ENCODE results near the gene FAM50B. TPM values are rescaled to one million over a fixed set of nuclear protein-coding genes. Genes with fewer than 3 reads are reported as not detected.

FAM50B gene
- total and polyA plus RNA-seq, 10 of the 15 experiments (the other 5 are each of a cell fraction or from before 2014, with no cell fraction given), result 0.58 to 10.2 (median 5.9) TPM

DNA sequence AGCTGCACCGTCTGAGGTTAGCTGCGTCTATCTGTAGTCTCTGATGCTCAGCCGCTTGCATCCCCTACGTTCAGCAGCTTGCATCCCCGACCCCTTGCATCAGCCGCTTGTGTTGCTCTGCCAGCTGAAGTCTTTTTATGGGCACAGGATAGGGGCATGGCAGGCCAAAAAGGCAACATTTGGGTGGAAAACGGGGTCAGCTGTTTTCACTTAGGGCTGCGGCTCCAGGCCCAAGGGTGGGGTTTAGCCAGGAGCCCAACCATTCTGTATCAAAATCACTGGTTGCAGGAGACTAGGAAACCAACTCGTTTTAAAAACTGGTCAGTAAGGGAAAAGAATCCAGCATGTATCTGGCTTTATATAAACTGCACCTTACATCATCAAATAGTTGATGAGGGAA, 49.9 kb downstream of the FAM50B start:
- CTCF ChIA-PET, result no interaction called here
- intact Hi-C loops (cut with micrococcal nuclease; ENCODE audit: unreplicated experiment) (no loop called here), in situ Hi-C loops (cut with MboI) (no loop called here)
- Histone ChIP-seq H3K4me2 (ENCODE audit: control insufficient read depth, insufficient read depth) (no peak overlapping the region), H4K20me1 (ENCODE audit: control insufficient read depth, insufficient read depth) (no peaks in the 10 kb centered on the region; the same call in 1 of the 2 replicates), H3K9ac (ENCODE audit: control insufficient read depth, insufficient read depth, low read length) (no peak overlapping the region), H3K4me3 (no peak overlapping the region), H3K79me2 (ENCODE audit: control insufficient read depth, insufficient read depth, low read length) (no peaks in the 10 kb centered on the region), H3K27ac (ENCODE audit: control insufficient read depth, insufficient read depth) (no peak overlapping the region), H3K36me3 (ENCODE audit: control insufficient read depth in 2 of 2, insufficient read depth in 2 of 2, low read length in 1 of 2) (no peaks in the 10 kb centered on the region), H3K27me3 (replicated peaks in 1 of 2; ENCODE audit: control insufficient read depth in 2 of 2, insufficient read depth in 2 of 2, low read length in 1 of 2) (no peaks in the 10 kb centered on the region; a peak in 1 of 4 replicates), H3K9me3 (replicated peaks; ENCODE audit: control insufficient read depth, insufficient read depth, low read length) (no peaks in the 10 kb centered on the region), H3K4me1 (ENCODE audit: control insufficient read depth, insufficient read depth, low read length) (no peaks in the 10 kb centered on the region), H2AFZ (ENCODE audit: control insufficient read depth, low read depth, low read length) (no peak overlapping the region)
- DNase-seq (ENCODE audit: low read depth, low spot score) (no peak), FAIRE-seq (no peak), ATAC-seq (no peak)
- 43% methylated on average over 9 of the region's 9 CpGs for WGBS (ENCODE audit: insufficient coverage, insufficient replicate concordance, low lambda C conversion rate, missing lambda C conversion rate)
- RAD21 ChIA-PET (ENCODE audit: unreplicated experiment), result no interaction called here
- no peak for TF ChIP-seq SMAD5 (IDR thresholded peaks at IDR 0.05; ENCODE audit: low read depth)
- no peak for TF ChIP-seq NFYB (IDR thresholded peaks at IDR 0.05; ENCODE audit: insufficient read depth, low read depth, low read length)
- no peak for TF ChIP-seq NRF1 (conservative IDR thresholded peaks at IDR 0.05; ENCODE audit: low read depth, low read length)
- TF ChIP-seq RB1 (IDR thresholded peaks at IDR 0.05; ENCODE audit: borderline replicate concordance), result no peak
- TF ChIP-seq, protein P1, sequence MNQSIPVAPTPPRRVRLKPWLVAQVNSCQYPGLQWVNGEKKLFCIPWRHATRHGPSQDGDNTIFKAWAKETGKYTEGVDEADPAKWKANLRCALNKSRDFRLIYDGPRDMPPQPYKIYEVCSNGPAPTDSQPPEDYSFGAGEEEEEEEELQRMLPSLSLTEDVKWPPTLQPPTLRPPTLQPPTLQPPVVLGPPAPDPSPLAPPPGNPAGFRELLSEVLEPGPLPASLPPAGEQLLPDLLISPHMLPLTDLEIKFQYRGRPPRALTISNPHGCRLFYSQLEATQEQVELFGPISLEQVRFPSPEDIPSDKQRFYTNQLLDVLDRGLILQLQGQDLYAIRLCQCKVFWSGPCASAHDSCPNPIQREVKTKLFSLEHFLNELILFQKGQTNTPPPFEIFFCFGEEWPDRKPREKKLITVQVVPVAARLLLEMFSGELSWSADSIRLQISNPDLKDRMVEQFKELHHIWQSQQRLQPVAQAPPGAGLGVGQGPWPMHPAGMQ (IDR thresholded peaks at IDR 0.05; ENCODE audit: borderline replicate concordance), result no peak
- TF ChIP-seq FOXM1 (IDR thresholded peaks at IDR 0.05; ENCODE audit: low read depth, low read length), result no peak
- no peak for TF ChIP-seq SIN3A (IDR thresholded peaks at IDR 0.05; ENCODE audit: low read depth, low read length)
- TF ChIP-seq, protein P2, sequence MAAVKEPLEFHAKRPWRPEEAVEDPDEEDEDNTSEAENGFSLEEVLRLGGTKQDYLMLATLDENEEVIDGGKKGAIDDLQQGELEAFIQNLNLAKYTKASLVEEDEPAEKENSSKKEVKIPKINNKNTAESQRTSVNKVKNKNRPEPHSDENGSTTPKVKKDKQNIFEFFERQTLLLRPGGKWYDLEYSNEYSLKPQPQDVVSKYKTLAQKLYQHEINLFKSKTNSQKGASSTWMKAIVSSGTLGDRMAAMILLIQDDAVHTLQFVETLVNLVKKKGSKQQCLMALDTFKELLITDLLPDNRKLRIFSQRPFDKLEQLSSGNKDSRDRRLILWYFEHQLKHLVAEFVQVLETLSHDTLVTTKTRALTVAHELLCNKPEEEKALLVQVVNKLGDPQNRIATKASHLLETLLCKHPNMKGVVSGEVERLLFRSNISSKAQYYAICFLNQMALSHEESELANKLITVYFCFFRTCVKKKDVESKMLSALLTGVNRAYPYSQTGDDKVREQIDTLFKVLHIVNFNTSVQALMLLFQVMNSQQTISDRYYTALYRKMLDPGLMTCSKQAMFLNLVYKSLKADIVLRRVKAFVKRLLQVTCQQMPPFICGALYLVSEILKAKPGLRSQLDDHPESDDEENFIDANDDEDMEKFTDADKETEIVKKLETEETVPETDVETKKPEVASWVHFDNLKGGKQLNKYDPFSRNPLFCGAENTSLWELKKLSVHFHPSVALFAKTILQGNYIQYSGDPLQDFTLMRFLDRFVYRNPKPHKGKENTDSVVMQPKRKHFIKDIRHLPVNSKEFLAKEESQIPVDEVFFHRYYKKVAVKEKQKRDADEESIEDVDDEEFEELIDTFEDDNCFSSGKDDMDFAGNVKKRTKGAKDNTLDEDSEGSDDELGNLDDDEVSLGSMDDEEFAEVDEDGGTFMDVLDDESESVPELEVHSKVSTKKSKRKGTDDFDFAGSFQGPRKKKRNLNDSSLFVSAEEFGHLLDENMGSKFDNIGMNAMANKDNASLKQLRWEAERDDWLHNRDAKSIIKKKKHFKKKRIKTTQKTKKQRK (IDR thresholded peaks at IDR 0.05; ENCODE audit: low read depth, low read length), result no peak
- no peak for TF ChIP-seq NR2C2 (IDR thresholded peaks at IDR 0.05; ENCODE audit: borderline replicate concordance, control insufficient read depth, insufficient read length, low read depth)
- TF ChIP-seq STAT3 (IDR thresholded peaks at IDR 0.05; ENCODE audit: low read depth, low read length), result no peak
- TF ChIP-seq, protein P3, sequence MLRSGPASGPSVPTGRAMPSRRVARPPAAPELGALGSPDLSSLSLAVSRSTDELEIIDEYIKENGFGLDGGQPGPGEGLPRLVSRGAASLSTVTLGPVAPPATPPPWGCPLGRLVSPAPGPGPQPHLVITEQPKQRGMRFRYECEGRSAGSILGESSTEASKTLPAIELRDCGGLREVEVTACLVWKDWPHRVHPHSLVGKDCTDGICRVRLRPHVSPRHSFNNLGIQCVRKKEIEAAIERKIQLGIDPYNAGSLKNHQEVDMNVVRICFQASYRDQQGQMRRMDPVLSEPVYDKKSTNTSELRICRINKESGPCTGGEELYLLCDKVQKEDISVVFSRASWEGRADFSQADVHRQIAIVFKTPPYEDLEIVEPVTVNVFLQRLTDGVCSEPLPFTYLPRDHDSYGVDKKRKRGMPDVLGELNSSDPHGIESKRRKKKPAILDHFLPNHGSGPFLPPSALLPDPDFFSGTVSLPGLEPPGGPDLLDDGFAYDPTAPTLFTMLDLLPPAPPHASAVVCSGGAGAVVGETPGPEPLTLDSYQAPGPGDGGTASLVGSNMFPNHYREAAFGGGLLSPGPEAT (IDR thresholded peaks at IDR 0.05; ENCODE audit: low read depth), result no peak
- TF ChIP-seq, protein P4, sequence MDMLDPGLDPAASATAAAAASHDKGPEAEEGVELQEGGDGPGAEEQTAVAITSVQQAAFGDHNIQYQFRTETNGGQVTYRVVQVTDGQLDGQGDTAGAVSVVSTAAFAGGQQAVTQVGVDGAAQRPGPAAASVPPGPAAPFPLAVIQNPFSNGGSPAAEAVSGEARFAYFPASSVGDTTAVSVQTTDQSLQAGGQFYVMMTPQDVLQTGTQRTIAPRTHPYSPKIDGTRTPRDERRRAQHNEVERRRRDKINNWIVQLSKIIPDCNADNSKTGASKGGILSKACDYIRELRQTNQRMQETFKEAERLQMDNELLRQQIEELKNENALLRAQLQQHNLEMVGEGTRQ (IDR thresholded peaks at IDR 0.05; ENCODE audit: borderline replicate concordance, low read depth, low read length), result no peak
- TF ChIP-seq ZSCAN29 (IDR thresholded peaks at IDR 0.05), result no peak
- TF ChIP-seq ESRRA (IDR thresholded peaks at IDR 0.05; ENCODE audit: low read length), result no peak
- no TSS peak for BruUV-seq (replicated peaks)
- POLR2A ChIA-PET, result no interaction called here
- SMC1A ChIA-PET (ENCODE audit: uncharacterized antibody, unreplicated experiment), result no interaction called here

All from GM12878 (cell line).